HUES48 (cell line): ENCODE results near the gene CDH6.

Experiments used
- H3K27ac ChIP-seq: one replicate; pipeline ENCODE4 v1.7.0; 2013; ENCODE audit warnings: low read depth, low read length, inconsistent platforms
- H3K27me3 ChIP-seq: 2 replicates; pipeline ENCODE4 v1.6.1; 2013; ENCODE audit warnings: mild to moderate bottlenecking, low read length; ENCODE audit not compliant: control insufficient read depth, insufficient read depth
- H3K36me3 ChIP-seq: 2 replicates; pipeline ENCODE4 v1.6.1; 2013; ENCODE audit warnings: low read length; ENCODE audit not compliant: control insufficient read depth, insufficient read depth
- H3K4me1 ChIP-seq: 2 replicates; pipeline ENCODE4 v1.6.1; 2013; ENCODE audit warnings: mild to moderate bottlenecking, low read length; ENCODE audit not compliant: control insufficient read depth, insufficient read depth
- H3K4me3 ChIP-seq: 2 replicates; pipeline ENCODE4 v1.5.1; 2013; ENCODE audit warnings: mild to moderate bottlenecking, low read depth, low read length
- H3K9ac ChIP-seq: 2 replicates; pipeline ENCODE4 v1.6.1; 2013; ENCODE audit warnings: mild to moderate bottlenecking, low read depth, low read length, moderate library complexity
- H3K9me3 ChIP-seq: 2 replicates; pipeline ENCODE4 v1.6.1; 2013; ENCODE audit warnings: low read length; ENCODE audit not compliant: control insufficient read depth, insufficient read depth

The CDH6 gene

DNA sequence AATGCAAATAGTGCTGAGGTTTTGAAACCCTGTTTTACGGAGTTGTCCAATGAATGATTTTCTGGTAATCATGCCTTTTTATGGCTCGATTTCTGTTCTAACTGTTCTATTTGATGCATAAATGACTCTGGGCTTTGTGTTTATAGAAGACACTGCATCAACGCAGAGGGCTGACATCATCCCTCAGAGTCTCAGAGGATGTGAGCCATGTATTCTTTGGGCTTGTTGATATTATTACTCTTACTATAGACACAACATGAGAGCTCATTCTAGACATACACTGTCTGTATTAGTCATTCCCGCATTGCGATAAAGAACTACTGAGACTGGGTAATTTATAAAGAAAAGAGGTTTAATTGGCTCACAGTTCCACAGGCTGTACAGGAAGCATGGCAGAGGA lies 31.6 kb downstream of the CDH6 start:
- Histone ChIP-seq H3K27ac (no peak overlapping the region), H3K9ac (no peak overlapping the region), H3K4me1 (no peaks in the 10 kb centered on the region), H3K36me3 (no peaks in the 10 kb centered on the region), H3K4me3 (no peak overlapping the region), H3K27me3 (no peaks in the 10 kb centered on the region), H3K9me3 (no peaks in the 10 kb centered on the region)

DNA sequence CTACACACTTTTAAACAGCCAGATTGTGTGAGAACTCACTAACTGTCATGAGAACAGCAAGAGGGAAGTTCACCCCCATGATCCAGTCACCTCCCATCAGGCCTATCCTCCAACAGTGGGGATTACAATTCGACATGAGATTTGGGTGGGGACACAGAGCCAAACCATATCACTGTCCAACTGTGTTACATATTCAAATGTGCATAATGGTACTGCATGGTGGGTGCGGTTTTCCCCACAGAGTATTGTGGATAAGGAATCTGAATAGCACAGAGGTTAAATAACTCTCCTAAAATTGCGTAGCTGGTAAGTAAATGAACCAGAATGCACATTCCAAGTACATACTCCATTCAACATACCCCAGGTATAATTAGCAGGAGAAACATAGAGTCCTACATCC lies 32.1 kb downstream of the CDH6 start:
- Histone ChIP-seq H3K4me1 (no peaks in the 10 kb centered on the region), H3K27me3 (no peaks in the 10 kb centered on the region), H3K36me3 (no peaks in the 10 kb centered on the region), H3K9ac (no peak overlapping the region), H3K27ac (no peak overlapping the region), H3K4me3 (no peak overlapping the region), H3K9me3 (no peaks in the 10 kb centered on the region)

DNA sequence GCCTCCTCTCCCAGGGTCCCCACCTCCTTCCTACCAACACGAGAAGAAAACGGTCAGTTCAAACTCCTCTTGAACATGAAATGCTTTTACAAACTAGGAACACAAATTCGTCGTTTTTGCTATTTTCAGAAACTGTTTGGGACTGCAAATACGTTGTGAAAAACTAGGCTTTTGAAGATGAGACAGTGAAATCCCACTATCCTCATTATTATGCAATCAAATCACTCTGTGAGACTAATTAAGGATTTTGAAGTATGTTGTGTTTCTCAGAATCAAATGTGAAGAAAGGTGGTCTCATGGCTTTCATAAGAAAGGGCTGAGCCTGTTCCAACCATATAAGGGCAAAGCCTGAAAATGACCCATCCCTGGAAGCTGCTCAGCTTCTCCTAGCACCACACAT lies 33.2 kb downstream of the CDH6 start:
- Histone ChIP-seq H3K4me1 (no peaks in the 10 kb centered on the region), H3K36me3 (no peaks in the 10 kb centered on the region), H3K9me3 (no peaks in the 10 kb centered on the region), H3K9ac (no peak overlapping the region), H3K27ac (no peak overlapping the region), H3K4me3 (no peak overlapping the region), H3K27me3 (no peaks in the 10 kb centered on the region)

DNA sequence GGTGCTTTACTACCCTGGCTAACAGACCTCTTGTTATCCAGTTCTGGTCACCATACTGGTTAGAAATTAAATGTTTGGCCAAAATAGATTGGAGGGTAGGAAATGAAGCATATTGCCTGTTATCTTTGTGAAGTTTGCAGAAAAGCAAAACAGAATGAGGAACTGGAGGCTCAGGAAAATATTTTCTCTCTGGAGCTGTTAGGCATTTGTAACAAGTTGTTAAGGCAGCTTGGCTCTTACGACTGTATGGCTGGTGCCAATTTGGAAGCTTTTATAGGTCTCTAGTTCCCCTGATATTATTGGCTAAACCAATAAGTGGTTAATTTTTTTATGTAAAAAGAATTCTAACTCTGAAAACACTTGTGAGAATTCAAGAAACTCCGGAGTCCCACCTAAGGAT lies 35.8 kb downstream of the CDH6 start:
- no peak overlapping the region for H3K27ac ChIP-seq
- no peaks in the 10 kb centered on the region for H3K4me1 ChIP-seq
- H3K36me3 ChIP-seq, result no peaks in the 10 kb centered on the region
- no peaks in the 10 kb centered on the region for H3K9me3 ChIP-seq
- H3K4me3 ChIP-seq, result no peak overlapping the region
- H3K9ac ChIP-seq, result no peak overlapping the region
- no peaks in the 10 kb centered on the region for H3K27me3 ChIP-seq

DNA sequence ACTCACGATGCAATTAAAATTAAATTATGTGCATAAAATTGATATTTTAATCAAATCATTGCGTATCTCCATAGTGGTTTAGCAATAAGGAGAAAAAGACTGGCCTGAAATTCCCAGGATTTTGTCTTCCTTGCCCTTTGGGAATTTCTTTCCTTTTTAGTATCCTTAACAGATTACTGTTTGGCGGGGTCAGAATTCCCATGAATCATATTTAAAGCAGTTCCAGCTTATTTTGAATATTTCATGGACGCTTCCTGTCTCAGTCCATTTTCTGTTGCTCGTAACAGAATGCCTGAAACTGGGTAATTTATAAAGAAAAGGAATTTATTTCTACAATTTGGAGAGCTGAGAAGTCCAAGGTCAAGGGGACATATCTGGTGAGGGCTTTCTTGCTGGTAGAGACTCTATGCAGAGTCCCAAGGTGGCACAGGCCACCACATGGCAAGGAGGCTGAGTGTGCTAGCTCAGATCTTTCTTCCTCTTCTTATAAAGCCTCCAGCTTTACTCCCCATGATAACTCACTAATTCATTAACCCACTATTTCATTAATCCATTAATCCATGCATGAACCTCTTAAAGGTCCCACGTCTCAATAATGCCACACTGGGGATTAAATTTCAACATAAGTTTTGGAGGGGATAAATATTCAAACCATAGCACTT lies 37.8 kb downstream of the CDH6 start:
- H3K9me3 ChIP-seq, result no peaks in the 10 kb centered on the region
- H3K4me3 ChIP-seq, result no peak overlapping the region
- no peaks in the 10 kb centered on the region for H3K4me1 ChIP-seq

DNA sequence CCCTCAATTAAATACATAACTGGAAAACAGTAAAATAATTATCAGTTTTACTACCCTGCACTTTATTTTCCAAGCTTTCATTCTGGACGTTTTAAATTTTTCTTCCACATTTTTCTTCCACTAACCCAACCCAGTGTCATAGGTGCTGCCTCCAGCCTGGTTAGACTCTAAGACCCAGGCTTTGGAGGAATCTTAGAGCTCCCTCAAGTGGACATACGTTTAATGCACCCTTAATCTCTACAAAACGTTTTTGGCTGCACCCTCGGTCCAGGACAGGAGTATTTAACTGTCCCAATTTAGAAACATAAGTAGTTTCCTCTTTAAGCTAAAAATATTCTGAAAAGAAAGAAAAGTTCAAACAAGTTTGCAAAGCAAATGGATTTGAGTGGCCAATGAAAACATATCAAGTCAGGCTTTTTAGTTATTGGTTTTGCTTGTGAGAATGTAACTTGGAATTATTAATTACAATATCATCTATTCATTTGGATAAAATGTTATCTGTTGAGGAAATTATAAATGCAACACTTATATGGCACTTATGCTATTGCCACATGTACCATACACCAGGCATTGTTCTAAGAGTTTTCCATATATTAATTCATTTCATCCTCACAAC lies 38.9 kb downstream of the CDH6 start:
- no peaks in the 10 kb centered on the region for H3K9me3 ChIP-seq
- H3K4me1 ChIP-seq, result no peaks in the 10 kb centered on the region
- H3K36me3 ChIP-seq, result no peaks in the 10 kb centered on the region
- no peak overlapping the region for H3K9ac ChIP-seq
- H3K27me3 ChIP-seq, result no peaks in the 10 kb centered on the region
- H3K27ac ChIP-seq, result no peak overlapping the region
- H3K4me3 ChIP-seq, result no peak overlapping the region

More for the DNA sequence above, 37.8 kb downstream of the CDH6 start:
- Histone ChIP-seq H3K9ac (no peak overlapping the region), H3K27me3 (no peaks in the 10 kb centered on the region), H3K27ac (no peak overlapping the region), H3K36me3 (no peaks in the 10 kb centered on the region)

DNA sequence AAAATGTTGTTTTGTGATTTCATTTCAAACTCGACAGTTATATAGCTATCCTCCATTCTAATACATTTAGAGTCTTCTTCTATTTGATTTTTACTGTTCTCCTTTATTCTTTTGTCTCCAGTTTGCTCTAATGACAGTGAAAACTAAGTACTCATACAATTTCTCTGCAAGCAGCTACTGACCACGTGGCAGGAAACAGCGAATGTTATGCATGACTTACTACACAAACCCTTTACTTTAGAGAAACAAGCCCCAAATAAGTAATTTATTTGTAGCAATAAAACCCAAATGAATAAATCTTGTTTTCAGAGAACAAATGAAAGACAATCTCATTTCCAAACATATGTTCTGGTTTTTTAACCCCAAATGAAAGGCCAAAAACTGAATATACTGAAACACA lies 41.9 kb downstream of the CDH6 start:
- Histone ChIP-seq H3K27ac (no peak overlapping the region), H3K4me3 (no peak overlapping the region), H3K4me1 (no peaks in the 10 kb centered on the region), H3K9ac (no peak overlapping the region), H3K36me3 (no peaks in the 10 kb centered on the region), H3K9me3 (no peaks in the 10 kb centered on the region), H3K27me3 (no peaks in the 10 kb centered on the region)

DNA sequence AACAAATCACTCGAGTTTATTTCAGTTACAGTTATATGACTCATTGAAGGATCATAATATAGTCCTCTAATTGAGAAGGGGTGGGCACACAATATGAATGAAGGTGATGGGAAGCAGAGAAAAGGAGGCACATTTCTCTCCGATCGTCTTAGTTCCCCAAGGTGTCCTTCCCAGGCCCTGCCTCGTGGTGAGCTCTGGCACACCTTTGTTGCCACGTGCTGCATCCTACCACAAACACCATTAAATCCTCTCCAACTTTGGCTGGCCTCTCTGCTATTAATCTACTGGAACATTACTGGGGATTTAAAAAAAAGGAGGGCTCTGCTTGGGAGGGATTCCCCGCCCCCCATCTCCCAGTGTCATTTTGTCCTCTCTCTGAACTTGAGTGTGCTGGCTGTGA lies 42.9 kb downstream of the CDH6 start:
- H3K9ac ChIP-seq, result no peak overlapping the region
- H3K27ac ChIP-seq, result no peak overlapping the region
- no peaks in the 10 kb centered on the region for H3K36me3 ChIP-seq
- H3K4me1 ChIP-seq, result no peaks in the 10 kb centered on the region
- no peaks in the 10 kb centered on the region for H3K27me3 ChIP-seq
- H3K9me3 ChIP-seq, result no peaks in the 10 kb centered on the region
- H3K4me3 ChIP-seq, result no peak overlapping the region

DNA sequence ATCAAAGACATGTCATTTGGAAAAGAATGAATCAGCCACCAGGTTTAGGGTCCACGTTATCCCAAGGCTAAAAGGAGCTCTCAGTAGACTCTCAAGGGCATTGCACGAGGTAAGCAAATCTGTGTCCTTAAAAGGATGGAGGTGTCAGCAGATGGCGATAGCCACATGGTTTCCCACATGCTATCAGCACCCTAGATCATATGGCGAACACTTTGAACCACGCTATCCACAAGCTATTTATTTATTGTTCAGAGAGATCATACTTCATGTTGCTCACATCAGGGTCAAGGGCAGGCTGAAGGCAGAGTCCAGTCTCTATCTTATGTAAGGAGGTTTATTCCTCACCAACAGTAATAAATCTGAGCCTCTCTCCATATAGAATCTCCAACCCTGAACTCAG lies 43.7 kb downstream of the CDH6 start:
- H3K9me3 ChIP-seq, result no peaks in the 10 kb centered on the region
- no peak overlapping the region for H3K27ac ChIP-seq
- no peaks in the 10 kb centered on the region for H3K36me3 ChIP-seq
- H3K4me1 ChIP-seq, result no peaks in the 10 kb centered on the region
- no peak overlapping the region for H3K4me3 ChIP-seq
- H3K27me3 ChIP-seq, result no peaks in the 10 kb centered on the region
- no peak overlapping the region for H3K9ac ChIP-seq

DNA sequence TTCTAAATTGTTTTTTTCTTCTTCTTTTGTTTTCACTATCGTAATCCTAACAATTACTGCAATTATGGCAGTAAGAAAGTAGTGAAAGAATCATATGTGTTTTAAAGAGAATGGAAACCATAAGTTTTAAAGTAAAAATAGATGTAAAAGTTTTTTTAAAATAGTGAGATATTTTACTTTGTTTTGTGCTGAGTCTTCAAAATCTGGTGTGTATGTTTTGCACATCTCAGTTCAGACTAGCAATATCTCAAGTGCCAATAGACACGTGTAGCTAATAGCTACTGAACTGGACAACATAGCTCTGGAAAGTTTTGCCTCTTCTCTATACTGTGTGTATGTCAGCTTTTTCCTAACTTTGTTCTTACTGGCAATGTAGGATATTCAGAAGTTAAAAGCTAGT lies 45.0 kb downstream of the CDH6 start:
- Histone ChIP-seq H3K9me3 (no peaks in the 10 kb centered on the region), H3K4me3 (no peak overlapping the region), H3K36me3 (no peaks in the 10 kb centered on the region), H3K27me3 (no peaks in the 10 kb centered on the region), H3K27ac (no peak overlapping the region), H3K9ac (no peak overlapping the region), H3K4me1 (no peaks in the 10 kb centered on the region)

DNA sequence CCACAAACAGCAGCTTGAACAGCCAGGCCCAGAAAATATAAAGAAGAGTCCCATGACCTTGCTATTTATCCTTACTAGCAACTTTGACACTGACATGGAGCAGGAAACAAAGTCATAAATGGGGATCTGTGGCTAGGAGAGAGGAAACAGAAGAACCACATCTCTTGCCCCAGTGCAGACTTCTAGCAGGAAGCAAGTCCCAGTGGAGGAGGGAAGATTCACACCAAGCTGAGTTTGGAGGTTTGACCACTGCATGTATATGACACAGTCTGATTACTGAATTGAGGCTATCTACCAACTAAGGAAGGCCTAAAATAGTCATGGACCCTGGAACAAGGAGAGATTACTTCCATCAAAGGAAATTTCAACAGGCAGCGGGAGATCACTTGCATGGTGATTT lies 51.4 kb downstream of the CDH6 start:
- Histone ChIP-seq H3K9ac (no peak overlapping the region), H3K4me3 (no peak overlapping the region), H3K4me1 (no peaks in the 10 kb centered on the region), H3K27ac (no peak overlapping the region), H3K36me3 (no peaks in the 10 kb centered on the region), H3K9me3 (no peaks in the 10 kb centered on the region), H3K27me3 (no peaks in the 10 kb centered on the region)
